K562 (cell line): ENCODE results near the gene AHSP. TPM values are rescaled to one million over a fixed set of nuclear protein-coding genes. Genes with fewer than 3 reads are reported as not detected.
"Not testable (repeated sequence)": the region's sequence is repeated elsewhere in the genome, so short reads cannot be mapped to it uniquely, and the experiment has no call there.

ENCODE experiments used
- ATAC-seq: fragments of 200-7000 bp; cut with Tn5 transposase; 3 replicates; pipeline ENCODE4 v1.9.1; 2020; ENCODE audit warnings: moderate library complexity
- BruUV-seq: library from RNA; stranded (reverse); fragments of 400-500 nt; replicated peaks from 2 replicates; lab custom pipeline; 2021; lab: Mats Ljungman, UMichigan
- CTCF ChIA-PET: fragments of 300-600 bp; formaldehyde crosslinking; extraction: SDS; loops from one replicate; lab custom pipeline; 2021; ENCODE audit warnings: low intra/inter-chr PET ratio; lab: Yijun Ruan, JAX
- POLR2A ChIA-PET: fragments of 300-600, 350-650 bp; sonication (Branson Sonifier 250); formaldehyde crosslinking; extraction: SDS; loops from one replicate; lab custom pipeline; 2021; ENCODE audit warnings: antibody characterized with exemption, inconsistent platforms; lab: Yijun Ruan, JAX
- DNase-seq, 4 experiments: peaks; one replicate each; pipeline versions ENCODE4 v3.0.0 to v3.0.0-alpha.2; 2011 to 2018; ENCODE audit warnings: low spot score in 3 of 4, mixed read lengths in 3 of 4; ENCODE audit errors: extremely low read depth in 1 of 4
- FAIRE-seq: peaks from 2 replicates; lab custom pipeline; 2011; peaks lifted over from hg19 to GRCh38; lab: Jason Lieb, UNC
- H2AFZ ChIP-seq: 2 replicates; pipeline ENCODE4 v1.6.0; 2011; ENCODE audit warnings: low read depth, low read length, control low read depth, inconsistent platforms
- H3K27ac ChIP-seq: fragments of 200-600 bp; 3 replicates; pipeline ENCODE4 v1.8.0; 2011; ENCODE audit warnings: low read depth, mild to moderate bottlenecking, control low read depth, inconsistent platforms, low read length, moderate library complexity, mixed read lengths; ENCODE audit errors: extremely low read depth
- H3K27me3 ChIP-seq, 2 experiments: fragments of 300-600 bp in 1 of 2; 2 replicates in 1 of 2; 3 replicates in 1 of 2; pipeline versions ENCODE4 v1.6.0 to v1.8.0; 2011; ENCODE audit warnings: inconsistent platforms in 2 of 2, low read length in 2 of 2, mild to moderate bottlenecking in 1 of 2, mixed read lengths in 1 of 2, moderate library complexity in 1 of 2; ENCODE audit not compliant: control insufficient read depth in 2 of 2, insufficient read depth in 2 of 2
- H3K36me3 ChIP-seq: fragments of 300-600 bp; 3 replicates; pipeline ENCODE4 v1.8.0; 2011; ENCODE audit warnings: mild to moderate bottlenecking, low read length, inconsistent platforms; ENCODE audit not compliant: control insufficient read depth, insufficient read depth
- H3K4me1 ChIP-seq, 2 experiments: fragments of 200-600 bp in 1 of 2; replicated peaks in 1 of 2; 2 replicates in 1 of 2; 3 replicates in 1 of 2; pipeline versions ENCODE4 v1.5.1 to v1.8.0; 2011; ENCODE audit warnings: inconsistent platforms in 2 of 2, low read length in 2 of 2, mild to moderate bottlenecking in 1 of 2, mixed read lengths in 1 of 2, moderate library complexity in 1 of 2; ENCODE audit not compliant: control insufficient read depth in 2 of 2, insufficient read depth in 2 of 2
- H3K4me2 ChIP-seq: 2 replicates; pipeline ENCODE4 v1.6.1; 2011; ENCODE audit warnings: low read length, control low read depth, inconsistent platforms, mixed read lengths; ENCODE audit not compliant: insufficient read depth
- H3K4me3 ChIP-seq: fragments of 200-600 bp; sonication (generic), shearing (Covaris generic); 2 replicates; pipeline ENCODE4 v1.5.1; 2016; ENCODE audit warnings: control low read depth, inconsistent platforms
- H3K79me2 ChIP-seq: fragments of 200-600 bp; 3 replicates; pipeline ENCODE4 v1.8.0; 2011; ENCODE audit warnings: low read length, inconsistent platforms; ENCODE audit not compliant: control insufficient read depth, insufficient read depth
- H3K9ac ChIP-seq, 2 experiments: 2 replicates each; pipeline versions ENCODE4 v1.6.0 to v1.6.1; 2011; ENCODE audit warnings: low read depth in 2 of 2, low read length in 2 of 2, control low read depth in 1 of 2, inconsistent platforms in 1 of 2, mild to moderate bottlenecking in 1 of 2, mixed read lengths in 1 of 2; ENCODE audit not compliant: insufficient read depth in 1 of 2
- H3K9me1 ChIP-seq: one replicate; pipeline ENCODE4 v1.6.0; 2011; ENCODE audit warnings: inconsistent platforms, mild to moderate bottlenecking, low read length, moderate library complexity; ENCODE audit not compliant: control insufficient read depth, insufficient read depth
- H3K9me3 ChIP-seq: replicated peaks from 2 replicates; pipeline ENCODE4 v1.5.1; 2011; ENCODE audit warnings: low read depth, low read length, inconsistent platforms; ENCODE audit not compliant: control insufficient read depth, insufficient read depth
- H4K20me1 ChIP-seq: replicated peaks from 2 replicates; pipeline ENCODE4 v1.6.1; 2011; ENCODE audit warnings: low read length, inconsistent platforms, mixed read lengths; ENCODE audit not compliant: control insufficient read depth, insufficient read depth
- ARNT ChIP-seq, 2 experiments: fragments of 450-650 bp; IDR thresholded peaks; 2 replicates each; pipeline ENCODE4 v1.6.1; 2016; ENCODE audit warnings: mild to moderate bottlenecking in 1 of 2
- BCOR ChIP-seq: fragments of 450-650 bp; IDR thresholded peaks from 2 replicates; pipeline ENCODE4 v1.6.1; 2016
- BDP1 ChIP-seq: IDR thresholded peaks from 3 replicates; pipeline ENCODE4 v1.6.1; 2011; ENCODE audit not compliant: insufficient read length, insufficient read depth
- LEF1 ChIP-seq: fragments of 450-650 bp; IDR thresholded peaks from 2 replicates; pipeline ENCODE4 v1.6.1; 2016; ENCODE audit warnings: mild to moderate bottlenecking
- MBD2 ChIP-seq: sonication (generic); IDR thresholded peaks from 2 replicates; pipeline ENCODE4 v1.6.1; 2016; ENCODE audit warnings: low read depth, borderline replicate concordance
- NONO ChIP-seq, 2 experiments: fragments of 200-400 bp in 1 of 2; fragments of 450-650 bp in 1 of 2; formaldehyde crosslinking in 1 of 2; IDR thresholded peaks; 2 replicates each; pipeline ENCODE4 v1.6.1; 2017; ENCODE audit warnings: low read depth in 2 of 2, mild to moderate bottlenecking in 2 of 2, moderate library complexity in 2 of 2, low read length in 1 of 2
- RBM25 ChIP-seq: fragments of 200-400 bp; formaldehyde crosslinking; IDR thresholded peaks from 2 replicates; pipeline ENCODE4 v1.6.1; 2018; ENCODE audit warnings: low read length, low read depth, moderate library complexity; ENCODE audit not compliant: severe bottlenecking
- SMARCC2 ChIP-seq: fragments of 450-650 bp; IDR thresholded peaks from 2 replicates; pipeline ENCODE4 v1.6.1; 2017; ENCODE audit warnings: antibody characterized with exemption, moderate library complexity, mild to moderate bottlenecking, low read depth
- TCFL5 ChIP-seq: fragments of 250-450 bp; sonication (Bioruptor Pico); conservative IDR thresholded peaks from 2 replicates; pipeline ENCODE4 v1.6.1; 2021; ENCODE audit warnings: mild to moderate bottlenecking, moderate library complexity, matching md5 sums
- XRCC4 ChIP-seq: IDR thresholded peaks from one replicate; pipeline ENCODE4 v1.6.1; 2011; ENCODE audit not compliant: insufficient read depth, insufficient read length; ENCODE audit errors: extremely low read depth
- ZNF121 ChIP-seq: sonication (generic); formaldehyde crosslinking; conservative IDR thresholded peaks from 2 replicates; pipeline ENCODE4 v1.8.0; 2022; ENCODE audit warnings: missing genetic modification reagents
- ZNF75A ChIP-seq: fragments of 450-650 bp; formaldehyde crosslinking; IDR thresholded peaks from 2 replicates; pipeline ENCODE4 v1.4.0; 2020; ENCODE audit warnings: mild to moderate bottlenecking
- WGBS: fragments of 100-300 bp; shearing (Covaris generic); methylation state at CpG from one replicate; pipeline ENCODE4 v1.1.6; 2016; ENCODE audit warnings: low coverage, mixed read lengths; ENCODE audit not compliant: insufficient coverage; ENCODE audit errors: missing lambda C conversion rate; 5-methylcytosine and 5-hydroxymethylcytosine counted together
- in situ Hi-C: fragments of 300-500 bp; cut with MboI; formaldehyde crosslinking; loops from 4 replicates; pipeline ENCODE4 v1.15.0; 2018; ENCODE audit warnings: inconsistent platforms, mixed read lengths
- intact Hi-C: fragments of 100-400 bp; cut with micrococcal nuclease; formaldehyde crosslinking; loops from 2 replicates; pipeline ENCODE4 v1.14.2; 2022
- polyA plus RNA-seq, 8 experiments: library from polyadenylated mRNA; depleted of rRNA in 4 of 8; stranded (reverse) in 5 of 8; unstranded in 3 of 8; fragments of >200 nt; fragmentation: Nextera tagmentation in 2 of 8; fragmentation: Illumina TruSeq in 1 of 8; extraction: Ambion mirVana in 2 of 8; extraction: Trizol in 1 of 8; gene quantifications; 2 replicates each; pipeline versions ENCODE4 v1.2.1 to v1.2.3, GENCODE V29; 2011 to 2014; ENCODE audit warnings: inconsistent platforms in 1 of 8, missing spikeins in 1 of 8
- total RNA-seq, 7 experiments: library from RNA; depleted of rRNA in 6 of 7; stranded (reverse); fragments of >200 nt in 6 of 7; fragmentation: Illumina TruSeq in 2 of 7; extraction: Trizol in 2 of 7; gene quantifications; 2 replicates each; pipeline versions ENCODE4 v1.2.1 to v1.2.3, GENCODE V29; 2011 to 2021; ENCODE audit warnings: low replicate concordance in 1 of 7
- TF ChIP-seq, protein P1 (sequence below): fragments of 450-650 bp; IDR thresholded peaks from 2 replicates; pipeline ENCODE4 v1.6.1; 2016

Gene AHSP
- total and polyA plus RNA-seq, 9 of the 15 experiments (the other 6 are each of a cell fraction or from before 2014, with no cell fraction given), result 6.6 to 99.1 (median 25.8) TPM

- H3K9me1 ChIP-seq, H3K4me3 ChIP-seq, H3K27me3 ChIP-seq, H3K79me2 ChIP-seq, H3K4me2 ChIP-seq, FAIRE-seq, H3K27ac ChIP-seq, CTCF ChIA-PET, in situ Hi-C loops, H3K9ac ChIP-seq, H3K9me3 ChIP-seq, POLR2A ChIA-PET, BruUV-seq, H3K36me3 ChIP-seq, H4K20me1 ChIP-seq: not testable (repeated sequence)
- intact Hi-C loops, result loop anchor here (5.0 kb wide), 1 partner anchor 51 kb away; the partner anchor contains the start of gene TGFB1I1
- Histone ChIP-seq H2AFZ (peak overlapping the region; percentile 95), H3K4me1 (peaks cover 20 to 39% of the 10 kb centered on the region in 2 experiments; a peak in 4 of 5 replicates)
- 19% methylated on average over 3 of the region's 6 CpGs for WGBS
- ATAC-seq (peak; percentile 61), DNase-seq (peak in 1 of 4 experiments; percentile 23)
Measured at GRCh38 chr16:31523768-31524167, 3.9 kb upstream of the AHSP start.

GRCh38 chr16:31525113-31525512, 2.6 kb upstream of the AHSP start:
- no peaks in the 10 kb centered on the region for H4K20me1 ChIP-seq
- BruUV-seq, result no TSS peak
- H3K36me3 ChIP-seq, result no peaks in the 10 kb centered on the region
- peak overlapping the region; percentile 95; the same call in 1 of the 2 replicates for H2AFZ ChIP-seq
- POLR2A ChIA-PET, result interaction anchor here (1.0 kb wide), 1 partner anchor 17 kb away, joined by 3 read pairs; the partner anchor contains the start of gene RUSF1
- no peak for ATAC-seq
- WGBS, result 100% methylated on average over 2 of the region's 3 CpGs
- TF ChIP-seq LEF1, result no peak
- TF ChIP-seq XRCC4, result no peak
- TF ChIP-seq TCFL5 (CRISPR knock-in tag), result no peak
- TF ChIP-seq RBM25, result peak; percentile 38
- TF ChIP-seq SMARCC2, result no peak
- TF ChIP-seq NONO (IDR thresholded peaks at IDR 0.05; ENCODE audit: low read depth in 2 of 2, low read length in 1 of 2), result no peak
- no peak for TF ChIP-seq ZNF75A (CRISPR knock-in tag)
- TF ChIP-seq ZNF121 (CRISPR knock-in tag), result peak; percentile 93
- TF ChIP-seq, protein P1, sequence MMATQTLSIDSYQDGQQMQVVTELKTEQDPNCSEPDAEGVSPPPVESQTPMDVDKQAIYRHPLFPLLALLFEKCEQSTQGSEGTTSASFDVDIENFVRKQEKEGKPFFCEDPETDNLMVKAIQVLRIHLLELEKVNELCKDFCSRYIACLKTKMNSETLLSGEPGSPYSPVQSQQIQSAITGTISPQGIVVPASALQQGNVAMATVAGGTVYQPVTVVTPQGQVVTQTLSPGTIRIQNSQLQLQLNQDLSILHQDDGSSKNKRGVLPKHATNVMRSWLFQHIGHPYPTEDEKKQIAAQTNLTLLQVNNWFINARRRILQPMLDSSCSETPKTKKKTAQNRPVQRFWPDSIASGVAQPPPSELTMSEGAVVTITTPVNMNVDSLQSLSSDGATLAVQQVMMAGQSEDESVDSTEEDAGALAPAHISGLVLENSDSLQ, result no peak
- no peak for TF ChIP-seq MBD2
- TF ChIP-seq ARNT (IDR thresholded peaks at IDR 0.05), result no peak
- TF ChIP-seq BCOR, result peak; percentile 38; the same call in 1 of the 2 replicates
- TF ChIP-seq BDP1, result no peak
- in situ Hi-C loops, result no loop called here
- FAIRE-seq, result no peak
- H3K79me2 ChIP-seq, result no peaks in the 10 kb centered on the region
- H3K9me3 ChIP-seq, result 0 out of 2 replicates have a peak, but pooled peaks cover 1% of the 10 kb centered on the region
- no peak overlapping the region for H3K4me3 ChIP-seq
- no peaks in the 10 kb centered on the region for H3K27me3 ChIP-seq
- H3K4me1 ChIP-seq, result peaks cover 28 to 40% of the 10 kb centered on the region in 2 experiments; a peak in 4 of 5 replicates
- no peak for DNase-seq
- H3K9me1 ChIP-seq, result no peaks in the 10 kb centered on the region
- H3K9ac ChIP-seq, result no peak overlapping the region
- CTCF ChIA-PET, result no interaction called here
- intact Hi-C loops, result no loop called here
- H3K4me2 ChIP-seq, result no peak overlapping the region
- no peak overlapping the region for H3K27ac ChIP-seq
